Fibroblast of mammary gland (primary cell): ENCODE data around the gene PGPEP1.
"Not testable (repeated sequence)": the region's sequence is repeated elsewhere in the genome, so short reads cannot be mapped to it uniquely, and the experiment has no call there.

Source experiments
- DNase-seq: peaks from one replicate; pipeline ENCODE4 v3.0.0-alpha.2; 2010; ENCODE audit warnings: low read depth
- H3K4me3 ChIP-seq: 2 replicates; pipeline ENCODE4 v1.5.1; 2011; ENCODE audit warnings: low read depth, mild to moderate bottlenecking, low read length, moderate library complexity; ENCODE audit not compliant: control insufficient read depth
- TF ChIP-seq, protein P1 (sequence below): conservative IDR thresholded peaks from 2 replicates; pipeline ENCODE4 v1.5.1; 2011; ENCODE audit warnings: low read depth, low read length, inconsistent platforms; ENCODE audit not compliant: control insufficient read depth, insufficient read depth

Gene PGPEP1

DNA sequence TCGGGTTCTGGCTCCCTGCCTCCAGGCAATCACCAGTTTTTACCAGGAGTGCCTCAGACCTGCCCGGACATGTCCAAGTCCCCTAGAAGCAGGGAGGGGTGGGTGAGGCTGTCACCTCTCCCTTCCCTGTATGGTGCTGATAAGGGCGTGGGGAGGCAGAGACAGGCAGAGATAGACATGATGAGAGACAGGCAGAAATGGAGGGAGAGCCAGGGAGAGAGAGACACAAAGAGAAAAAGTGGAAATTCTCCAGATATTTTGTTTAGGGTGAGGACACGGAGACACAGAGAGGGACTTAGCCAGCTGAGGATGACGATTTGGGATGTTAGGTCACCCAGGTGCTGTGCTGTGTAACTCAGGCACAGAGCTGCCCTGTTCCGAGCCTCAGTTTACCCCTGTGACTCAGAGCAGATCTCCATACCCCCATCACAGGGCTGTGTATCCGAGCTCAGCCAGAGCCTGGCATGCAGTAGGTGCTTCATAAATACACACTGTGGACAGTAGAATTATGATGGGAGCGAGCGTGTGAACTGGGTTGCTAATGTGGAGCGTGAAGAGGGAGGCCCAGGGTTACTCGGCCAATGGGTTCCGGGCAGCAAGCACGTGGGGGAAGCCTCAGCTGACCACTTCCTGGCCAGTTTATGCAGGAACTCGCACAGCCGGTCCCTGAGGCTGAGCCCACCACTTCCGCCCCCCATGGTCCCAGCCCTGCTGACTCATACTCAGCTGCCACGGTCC, 33.7 kb downstream of the PGPEP1 start:
- H3K4me3 ChIP-seq, result no peak overlapping the region
- TF ChIP-seq, protein P1, sequence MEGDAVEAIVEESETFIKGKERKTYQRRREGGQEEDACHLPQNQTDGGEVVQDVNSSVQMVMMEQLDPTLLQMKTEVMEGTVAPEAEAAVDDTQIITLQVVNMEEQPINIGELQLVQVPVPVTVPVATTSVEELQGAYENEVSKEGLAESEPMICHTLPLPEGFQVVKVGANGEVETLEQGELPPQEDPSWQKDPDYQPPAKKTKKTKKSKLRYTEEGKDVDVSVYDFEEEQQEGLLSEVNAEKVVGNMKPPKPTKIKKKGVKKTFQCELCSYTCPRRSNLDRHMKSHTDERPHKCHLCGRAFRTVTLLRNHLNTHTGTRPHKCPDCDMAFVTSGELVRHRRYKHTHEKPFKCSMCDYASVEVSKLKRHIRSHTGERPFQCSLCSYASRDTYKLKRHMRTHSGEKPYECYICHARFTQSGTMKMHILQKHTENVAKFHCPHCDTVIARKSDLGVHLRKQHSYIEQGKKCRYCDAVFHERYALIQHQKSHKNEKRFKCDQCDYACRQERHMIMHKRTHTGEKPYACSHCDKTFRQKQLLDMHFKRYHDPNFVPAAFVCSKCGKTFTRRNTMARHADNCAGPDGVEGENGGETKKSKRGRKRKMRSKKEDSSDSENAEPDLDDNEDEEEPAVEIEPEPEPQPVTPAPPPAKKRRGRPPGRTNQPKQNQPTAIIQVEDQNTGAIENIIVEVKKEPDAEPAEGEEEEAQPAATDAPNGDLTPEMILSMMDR, result no peak
- DNase-seq, result peak; percentile 98

DNA sequence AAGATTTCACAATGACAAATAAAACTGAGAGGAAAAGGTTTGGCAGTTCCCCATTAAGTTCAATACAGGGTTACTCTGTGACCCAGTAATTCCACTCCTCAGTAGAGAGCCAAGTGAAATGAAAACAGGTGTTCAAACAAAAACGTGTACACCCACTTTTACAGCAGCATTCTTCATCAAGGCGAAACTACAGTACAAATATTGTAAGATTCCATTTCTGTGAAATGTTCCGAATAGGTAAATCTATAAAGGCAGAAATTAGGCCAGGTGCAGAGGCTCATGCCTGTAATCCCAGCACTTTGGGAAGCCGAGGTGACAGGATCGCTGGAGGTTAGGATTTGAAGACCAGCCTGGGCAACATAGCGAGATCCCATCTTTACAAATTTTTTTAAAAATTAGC, 36.6 kb downstream of the PGPEP1 start:
- TF ChIP-seq, protein P1, result no peak
- DNase-seq, result no peak
- H3K4me3 ChIP-seq, result no peak overlapping the region

- TF ChIP-seq, protein P1, result no peak
- no peak overlapping the region for H3K4me3 ChIP-seq
Observed at GRCh38 chr19:18379803-18380747, 39.7 kb downstream of the PGPEP1 start.

DNA sequence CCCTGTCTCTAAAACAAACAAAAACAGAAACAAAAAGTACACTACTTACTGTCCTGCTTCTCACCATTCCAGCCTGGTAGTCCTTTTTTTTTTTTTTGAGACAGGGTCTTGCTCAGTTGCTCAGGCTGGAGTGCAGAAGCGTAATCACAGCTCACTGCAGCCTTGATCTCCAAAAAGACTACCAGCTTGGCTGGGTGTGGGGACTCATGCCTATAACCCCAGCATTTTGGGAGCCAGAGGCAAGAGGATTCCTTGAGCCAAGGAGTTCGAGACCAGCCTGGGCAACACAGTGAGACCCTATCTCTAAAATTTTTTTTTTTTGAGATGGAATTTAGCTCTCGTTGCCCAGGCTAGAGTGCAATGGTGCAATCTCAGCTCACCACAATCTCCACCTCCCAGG, 40.4 kb downstream of the PGPEP1 start:
- DNase-seq, result no peak
- TF ChIP-seq, protein P1, result no peak
- H3K4me3 ChIP-seq, result no peak overlapping the region

More at GRCh38 chr19:18379803-18380747, 39.7 kb downstream of the PGPEP1 start:
- DNase-seq, result peak; percentile 98

- H3K4me3 ChIP-seq, DNase-seq: not testable (repeated sequence)
Observed at GRCh38 chr19:18383622-18384021, 43.2 kb downstream of the PGPEP1 start.

- TF ChIP-seq, protein P1, result no peak
- DNase-seq, result no peak
- no peak overlapping the region for H3K4me3 ChIP-seq
Observed at GRCh38 chr19:18384775-18385174, 44.4 kb downstream of the PGPEP1 start.

DNA sequence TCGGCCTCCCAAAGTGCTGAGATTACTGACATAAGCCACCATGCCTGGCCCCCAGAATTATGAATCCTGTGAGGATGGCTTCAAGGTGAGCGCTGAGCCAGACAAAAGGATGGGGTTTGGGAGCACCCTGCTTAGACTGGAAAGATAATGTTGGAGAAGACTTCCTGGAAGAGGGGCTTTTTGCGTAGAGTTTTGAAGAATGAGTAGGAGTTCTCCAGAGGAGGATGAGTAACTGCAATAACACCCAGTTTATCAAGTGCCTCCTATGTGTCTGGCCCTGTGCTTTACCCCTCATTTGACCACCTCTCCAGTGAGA, 44.9 kb downstream of the PGPEP1 start:
- no peak overlapping the region for H3K4me3 ChIP-seq
- TF ChIP-seq, protein P1, result no peak
- no peak for DNase-seq
